B cell (primary cell): ENCODE data around the gene SNX17. TPM values are rescaled to one million over a fixed set of nuclear protein-coding genes. Genes with fewer than 3 reads are reported as not detected.

Source experiments
- ATAC-seq: fragments of 200-7000 bp; cut with Tn5 transposase; one replicate; pipeline ENCODE4 v1.10.0; 2021; ENCODE audit warnings: low read depth, mild to moderate bottlenecking, moderate number of reproducible peaks, moderate library complexity
- CTCF ChIA-PET: fragments of 350-600 bp; sonication (Branson Sonifier 250); formaldehyde crosslinking; loops from one replicate; lab custom pipeline; 2021; ENCODE audit warnings: antibody characterized with exemption, inconsistent platforms; lab: Charles Lee
- POLR2A ChIA-PET: fragments of 350-600 bp; sonication (Branson Sonifier 250); formaldehyde crosslinking; loops from one replicate; lab custom pipeline; 2021; ENCODE audit warnings: antibody characterized with exemption; lab: Charles Lee
- DNase-seq: peaks from one replicate; pipeline ENCODE4 v3.0.0; 2013
- H2AFZ ChIP-seq: 2 replicates; pipeline ENCODE4 v1.6.1; 2012; ENCODE audit warnings: mild to moderate bottlenecking, low read depth, low read length; ENCODE audit not compliant: insufficient read depth, poor library complexity, severe bottlenecking
- H3K27ac ChIP-seq, 2 donors: 1 replicate in 1 of 2; 2 replicates in 1 of 2; pipeline ENCODE4 v1.5.1; 2012 to 2013; ENCODE audit warnings: low read length in 2 of 2, mild to moderate bottlenecking in 2 of 2, moderate library complexity in 1 of 2
- H3K27me3 ChIP-seq, 4 experiments: fragments of 200-600 bp in 1 of 4; sonication (generic) in 1 of 4; replicated peaks in 1 of 4; 1 replicate in 2 of 4; 2 replicates in 2 of 4; pipeline versions ENCODE4 v1.6.1 to v1.7.0; 2013 to 2016; ENCODE audit warnings: low read length in 3 of 4, mild to moderate bottlenecking in 2 of 4, mixed read lengths in 1 of 4, moderate library complexity in 1 of 4; ENCODE audit not compliant: insufficient read depth in 4 of 4, control insufficient read depth in 3 of 4; ENCODE audit errors: control extremely low read depth in 1 of 4
- H3K36me3 ChIP-seq, 2 experiments: replicated peaks in 1 of 2; 1 replicate in 1 of 2; 2 replicates in 1 of 2; pipeline versions ENCODE4 v1.6.1 to v1.7.1; 2013; ENCODE audit warnings: low read length in 1 of 2; ENCODE audit not compliant: insufficient read depth in 2 of 2, control insufficient read depth in 1 of 2; ENCODE audit errors: control extremely low read depth in 1 of 2, extremely low read depth in 1 of 2
- H3K4me1 ChIP-seq, 2 donors: fragments of 200-600 bp in 1 of 2; sonication (generic) in 1 of 2; 1 replicate in 1 of 2; 2 replicates in 1 of 2; pipeline versions ENCODE4 v1.5.1 to v1.6.1; 2013 to 2017; ENCODE audit warnings: low read length in 2 of 2; ENCODE audit not compliant: control insufficient read depth in 2 of 2, insufficient read depth in 2 of 2
- H3K4me2 ChIP-seq: replicated peaks from 2 replicates; pipeline ENCODE3; 2012; ENCODE audit warnings: mild to moderate bottlenecking, low read depth, low read length; ENCODE audit not compliant: poor library complexity, severe bottlenecking
- H3K4me3 ChIP-seq, 5 experiments: fragments of 200-600 bp in 1 of 5; sonication (generic) in 1 of 5; 1 replicate in 3 of 5; 2 replicates in 2 of 5; pipeline versions ENCODE4 v1.5.1 to v1.7.0; 2011 to 2016; ENCODE audit warnings: low read length in 4 of 5, mild to moderate bottlenecking in 4 of 5, low read depth in 2 of 5, control low read depth in 1 of 5, moderate library complexity in 1 of 5; ENCODE audit not compliant: insufficient read depth in 1 of 5; ENCODE audit errors: control extremely low read depth in 1 of 5, extremely low read depth in 1 of 5
- H3K79me2 ChIP-seq: fragments of 200-600 bp; sonication (generic); one replicate; pipeline ENCODE4 v1.6.0; 2016; ENCODE audit warnings: low read length; ENCODE audit not compliant: control insufficient read depth, insufficient read depth
- H3K9ac ChIP-seq: fragments of 200-600 bp; sonication (generic); 2 replicates; pipeline ENCODE4 v1.6.1; 2017; ENCODE audit warnings: mild to moderate bottlenecking, low read length, moderate library complexity
- H3K9me3 ChIP-seq, 3 donors: one replicate each; pipeline versions ENCODE4 v1.6.1 to v1.7.1; 2013; ENCODE audit warnings: low read length in 2 of 3; ENCODE audit not compliant: control insufficient read depth in 2 of 3, insufficient read depth in 1 of 3; ENCODE audit errors: control extremely low read depth in 1 of 3
- H4K20me1 ChIP-seq: 2 replicates; pipeline ENCODE4 v1.6.0; 2012; ENCODE audit warnings: mild to moderate bottlenecking, low read length; ENCODE audit not compliant: insufficient read depth, control insufficient read depth, poor library complexity, severe bottlenecking
- H3K27ac Mint-ChIP-seq: one replicate; pipeline ENCODE4 v1.8.0; 2021; ENCODE audit warnings: mixed read lengths
- H3K27me3 Mint-ChIP-seq: one replicate; pipeline ENCODE4 v1.8.0; 2021; ENCODE audit warnings: mixed read lengths
- H3K4me1 Mint-ChIP-seq: one replicate; pipeline ENCODE4 v1.8.0; 2021; ENCODE audit warnings: mixed read lengths
- H3K4me3 Mint-ChIP-seq: one replicate; pipeline ENCODE4 v1.8.0; 2021; ENCODE audit warnings: mixed read lengths
- H3K9me3 Mint-ChIP-seq: one replicate; pipeline ENCODE4 v1.8.0; 2022; ENCODE audit warnings: mixed read lengths; ENCODE audit not compliant: insufficient read depth
- EZH2 ChIP-seq: IDR thresholded peaks from 2 replicates; pipeline ENCODE4 v1.6.1; 2012; ENCODE audit warnings: borderline replicate concordance, low read depth, mild to moderate bottlenecking, moderate library complexity, low read length; ENCODE audit not compliant: insufficient read depth, poor library complexity, severe bottlenecking
- WGBS: methylation state at CpG from one replicate; pipeline ENCODE4 v1.1.5; 2013; ENCODE audit warnings: missing lambda C conversion rate; ENCODE audit not compliant: insufficient coverage; 5-methylcytosine and 5-hydroxymethylcytosine counted together
- intact Hi-C: fragments of 100-400 bp; cut with micrococcal nuclease; formaldehyde crosslinking; loops from one replicate; pipeline ENCODE4 v1.10.0; 2022
- polyA plus RNA-seq: library from polyadenylated mRNA; depleted of rRNA; stranded (reverse); fragments of >200 nt; gene quantifications from 2 replicates; pipeline ENCODE4 v1.2.3, GENCODE V29; 2012
- total RNA-seq, 2 donors: library from RNA; stranded (reverse); fragments of 120-200 nt in 1 of 2; gene quantifications; 1 replicate in 1 of 2; 2 replicates in 1 of 2; pipeline versions ENCODE4 v1.2.3 to v1.2.4, GENCODE V29; 2013 to 2022
- TF ChIP-seq, protein P1 (sequence below): fragments of 200-600 bp; IDR thresholded peaks from one replicate; pipeline ENCODE4 v1.8.0; 2022; ENCODE audit warnings: antibody characterized with exemption, mild to moderate bottlenecking

Gene SNX17
- total and polyA plus RNA-seq, 2 donors (not counting 1 experiment from before 2014, with no cell fraction given) = 103 to 158 TPM

DNA sequence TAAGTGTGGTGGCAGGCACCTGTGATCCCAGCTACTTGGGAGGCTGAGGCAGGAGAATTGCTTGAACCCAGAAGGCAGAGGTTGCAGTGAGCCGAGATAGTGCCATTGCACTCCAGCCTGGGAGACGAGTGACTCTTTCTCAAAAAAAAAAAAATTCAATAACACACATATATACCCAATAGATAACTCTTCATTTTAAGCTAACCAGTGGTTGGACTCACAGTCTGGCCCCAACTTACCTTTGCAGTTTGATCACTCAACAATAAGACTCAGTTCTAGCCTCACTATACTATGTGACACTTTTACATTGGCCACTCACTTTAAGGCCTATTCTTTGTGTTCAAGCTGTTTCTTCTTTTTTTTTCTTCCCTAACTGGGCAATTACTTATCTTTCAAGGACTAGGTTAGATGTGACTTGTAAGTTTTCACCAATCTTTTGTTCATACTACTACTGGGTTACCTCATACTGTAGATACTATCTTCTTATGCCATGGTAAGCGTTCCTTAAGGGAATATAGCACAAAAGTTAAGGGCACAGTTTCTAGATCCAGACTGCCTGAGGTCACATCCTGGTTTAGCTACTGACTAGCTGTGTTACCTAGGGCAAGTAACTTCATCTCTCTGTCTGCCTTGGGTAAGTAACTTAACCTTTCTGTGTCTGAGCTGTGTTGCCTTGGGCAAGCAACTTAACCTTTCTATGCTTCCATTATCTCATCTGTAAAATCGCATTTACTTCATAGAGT is 7.6 kb upstream of the SNX17 start:
- peaks cover 4 to 5% of the 10 kb centered on the region in 2 donors for H3K4me1 ChIP-seq
- Mint-ChIP-seq H3K4me1 (peaks cover 6% of the 10 kb centered on the region), H3K9me3 (no peaks in the 10 kb centered on the region), H3K27ac (no peak overlapping the region), H3K4me3 (no peak overlapping the region), H3K27me3 (no peaks in the 10 kb centered on the region)
- TF ChIP-seq, protein P1, sequence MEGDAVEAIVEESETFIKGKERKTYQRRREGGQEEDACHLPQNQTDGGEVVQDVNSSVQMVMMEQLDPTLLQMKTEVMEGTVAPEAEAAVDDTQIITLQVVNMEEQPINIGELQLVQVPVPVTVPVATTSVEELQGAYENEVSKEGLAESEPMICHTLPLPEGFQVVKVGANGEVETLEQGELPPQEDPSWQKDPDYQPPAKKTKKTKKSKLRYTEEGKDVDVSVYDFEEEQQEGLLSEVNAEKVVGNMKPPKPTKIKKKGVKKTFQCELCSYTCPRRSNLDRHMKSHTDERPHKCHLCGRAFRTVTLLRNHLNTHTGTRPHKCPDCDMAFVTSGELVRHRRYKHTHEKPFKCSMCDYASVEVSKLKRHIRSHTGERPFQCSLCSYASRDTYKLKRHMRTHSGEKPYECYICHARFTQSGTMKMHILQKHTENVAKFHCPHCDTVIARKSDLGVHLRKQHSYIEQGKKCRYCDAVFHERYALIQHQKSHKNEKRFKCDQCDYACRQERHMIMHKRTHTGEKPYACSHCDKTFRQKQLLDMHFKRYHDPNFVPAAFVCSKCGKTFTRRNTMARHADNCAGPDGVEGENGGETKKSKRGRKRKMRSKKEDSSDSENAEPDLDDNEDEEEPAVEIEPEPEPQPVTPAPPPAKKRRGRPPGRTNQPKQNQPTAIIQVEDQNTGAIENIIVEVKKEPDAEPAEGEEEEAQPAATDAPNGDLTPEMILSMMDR = no peak
- no peak for TF ChIP-seq EZH2
- H3K4me3 ChIP-seq = no peak overlapping the region
- H3K9me3 ChIP-seq = no peaks in the 10 kb centered on the region
- no peaks in the 10 kb centered on the region for H3K27me3 ChIP-seq
- peaks cover 8% of the 10 kb centered on the region for H3K79me2 ChIP-seq
- H2AFZ ChIP-seq = no peak overlapping the region
- POLR2A ChIA-PET = no interaction called here
- intact Hi-C loops = no loop called here
- H4K20me1 ChIP-seq = no peaks in the 10 kb centered on the region
- DNase-seq (no peak), ATAC-seq (no peak)
- no peak overlapping the region for H3K9ac ChIP-seq
- WGBS = 100% methylated on average over 3 of the region's 4 CpGs
- peaks cover 0 to 35% of the 10 kb centered on the region in 2 experiments for H3K36me3 ChIP-seq
- CTCF ChIA-PET = no interaction called here
- no peak overlapping the region for H3K27ac ChIP-seq
- no peak overlapping the region for H3K4me2 ChIP-seq

DNA sequence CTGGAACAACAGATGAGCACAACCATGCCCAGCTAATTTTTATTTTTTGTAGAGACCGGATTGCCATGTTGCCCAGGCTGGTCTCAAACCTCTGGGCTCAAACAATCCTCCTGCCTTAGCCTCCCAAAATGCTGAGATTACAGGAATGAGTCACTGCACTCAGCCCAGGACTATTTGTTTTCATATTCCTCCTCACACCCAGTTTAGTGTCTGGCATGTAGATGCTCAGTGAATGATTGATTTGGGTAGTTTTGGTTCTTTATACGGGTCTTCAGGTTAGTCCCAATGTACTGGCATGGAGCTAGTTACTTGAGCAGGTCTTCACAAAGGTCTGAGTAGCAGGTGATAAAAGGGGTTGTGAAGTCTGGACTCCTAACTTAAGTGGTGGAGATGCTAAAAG is 6.5 kb upstream of the SNX17 start:
- ATAC-seq = no peak
- no peak overlapping the region for H3K9ac ChIP-seq
- Mint-ChIP-seq H3K4me1 (peaks cover 5% of the 10 kb centered on the region), H3K27me3 (no peaks in the 10 kb centered on the region), H3K4me3 (no peak overlapping the region), H3K9me3 (no peaks in the 10 kb centered on the region), H3K27ac (no peak overlapping the region)
- DNase-seq = no peak
- WGBS = 88% methylated on average over 2 of the region's 2 CpGs
- H3K27ac ChIP-seq = no peak overlapping the region
- POLR2A ChIA-PET = no interaction called here
- peaks cover 12% of the 10 kb centered on the region for H3K79me2 ChIP-seq
- H3K4me1 ChIP-seq = peaks cover 3 to 4% of the 10 kb centered on the region in 2 donors
- no peak overlapping the region for H3K4me3 ChIP-seq
- no peaks in the 10 kb centered on the region for H3K9me3 ChIP-seq
- H3K4me2 ChIP-seq = no peak overlapping the region
- H3K36me3 ChIP-seq = peaks cover 0 to 42% of the 10 kb centered on the region in 2 experiments
- TF ChIP-seq EZH2 = no peak
- TF ChIP-seq, protein P1 = no peak
- intact Hi-C loops = no loop called here
- H2AFZ ChIP-seq = no peak overlapping the region
- H3K27me3 ChIP-seq = no peaks in the 10 kb centered on the region
- peaks cover 2% of the 10 kb centered on the region for H4K20me1 ChIP-seq
- CTCF ChIA-PET = no interaction called here
